DMS153 (cell line): Measurements from ENCODE around the gene SRPK2.
"Not testable (repeated sequence)": the region's sequence is repeated elsewhere in the genome, so short reads cannot be mapped to it uniquely, and the experiment has no call there.

ENCODE experiments used
- DNase-seq: peaks from one replicate; lab custom pipeline; 2025; lab: John Stamatoyannopoulos, UW

Gene SRPK2

GRCh38 chr7:105267244-105267643 lies 121.5 kb downstream of the SRPK2 start:
- no peak for DNase-seq

DNA sequence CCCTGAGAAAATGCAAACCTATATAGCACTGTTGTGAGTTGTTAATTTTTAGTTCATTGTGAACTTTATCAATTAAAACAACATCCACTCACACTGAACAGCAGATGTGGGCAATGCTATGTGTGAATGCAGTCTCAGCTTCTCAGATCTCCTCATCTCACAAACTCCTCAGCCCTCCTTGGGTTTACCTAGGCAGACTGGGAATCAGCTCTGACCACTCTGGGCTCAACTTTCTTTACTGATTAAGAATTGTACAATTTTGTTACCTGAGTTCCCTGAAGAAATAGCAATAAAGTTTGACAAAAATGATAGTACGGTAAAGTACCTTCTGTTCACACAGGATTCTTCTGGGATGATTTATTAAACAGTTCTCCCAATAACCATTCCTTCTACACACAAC lies 124.0 kb downstream of the SRPK2 start:
- DNase-seq, result no peak

GRCh38 chr7:105261689-105262088 lies 127.0 kb downstream of the SRPK2 start:
- DNase-seq, result peak; percentile 69

GRCh38 chr7:105260201-105260871 lies 128.4 kb downstream of the SRPK2 start:
- not testable (repeated sequence) for DNase-seq

GRCh38 chr7:105258919-105259318 lies 129.8 kb downstream of the SRPK2 start:
- not testable (repeated sequence) for DNase-seq

DNA sequence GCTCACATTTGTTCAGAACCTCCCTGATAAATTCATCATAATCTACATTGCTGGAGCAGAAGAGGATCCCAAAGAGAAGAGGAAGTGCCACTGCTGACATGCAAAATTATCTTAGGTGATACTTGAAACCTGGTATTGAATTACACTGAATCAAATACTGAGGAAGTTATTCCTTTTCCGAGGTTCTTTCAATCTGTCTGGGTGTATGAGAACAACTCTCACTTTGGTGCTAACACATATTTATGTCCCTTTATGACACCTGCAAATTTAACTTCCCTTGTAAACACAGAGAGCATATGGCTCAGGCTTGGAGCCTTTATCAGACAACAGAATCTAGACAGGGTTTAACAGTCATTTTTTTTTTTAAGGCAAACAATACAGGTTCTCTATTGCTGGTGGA lies 131.4 kb downstream of the SRPK2 start:
- peak; percentile 7 for DNase-seq

DNA sequence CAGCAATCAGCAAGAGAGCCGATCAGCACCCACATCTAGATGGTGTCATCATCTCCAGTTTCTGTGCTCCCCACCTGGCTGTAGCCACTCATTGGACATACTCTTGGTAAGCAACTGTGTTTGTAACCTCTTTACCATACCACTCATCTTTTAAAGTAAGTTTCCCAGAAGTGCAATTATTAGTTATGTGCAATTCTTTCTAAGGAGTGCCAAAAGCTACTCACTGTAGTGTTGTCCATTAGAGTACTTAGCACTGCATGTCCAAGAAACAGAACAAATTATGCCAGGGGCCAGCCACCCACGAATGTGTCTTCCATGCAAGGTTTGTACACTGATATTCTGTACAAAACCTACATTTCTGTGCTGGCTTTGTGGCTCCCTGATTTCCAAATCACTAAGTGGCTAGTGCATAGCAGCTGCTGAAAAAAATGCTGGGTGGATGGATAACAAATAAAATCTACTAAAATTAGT lies 131.9 kb downstream of the SRPK2 start:
- DNase-seq, result no peak

DNA sequence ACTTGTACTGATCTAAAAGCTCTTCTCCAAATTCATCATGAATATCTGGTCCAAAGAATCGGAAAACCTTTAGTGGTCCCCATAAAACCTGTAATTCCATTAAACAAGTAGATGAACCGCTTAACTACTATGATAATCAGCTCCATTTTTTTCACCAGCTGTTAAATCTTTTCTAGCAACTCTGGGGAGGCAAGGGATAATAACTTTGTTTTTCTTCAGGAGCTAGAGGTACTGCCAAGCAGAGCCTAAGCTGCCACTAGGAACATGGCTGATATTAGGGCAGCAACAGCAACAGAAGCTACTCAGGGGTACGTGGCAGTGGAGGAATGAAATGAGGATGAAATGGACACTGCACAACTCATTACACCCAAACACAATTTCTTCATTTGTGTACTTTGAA lies 138.0 kb downstream of the SRPK2 start:
- DNase-seq, result no peak

- DNase-seq, result no peak
These were observed 138.5 kb downstream of the SRPK2 start for GRCh38 chr7:105250239-105250638.

GRCh38 chr7:105249216-105249615 lies 139.5 kb downstream of the SRPK2 start:
- no peak for DNase-seq

DNA sequence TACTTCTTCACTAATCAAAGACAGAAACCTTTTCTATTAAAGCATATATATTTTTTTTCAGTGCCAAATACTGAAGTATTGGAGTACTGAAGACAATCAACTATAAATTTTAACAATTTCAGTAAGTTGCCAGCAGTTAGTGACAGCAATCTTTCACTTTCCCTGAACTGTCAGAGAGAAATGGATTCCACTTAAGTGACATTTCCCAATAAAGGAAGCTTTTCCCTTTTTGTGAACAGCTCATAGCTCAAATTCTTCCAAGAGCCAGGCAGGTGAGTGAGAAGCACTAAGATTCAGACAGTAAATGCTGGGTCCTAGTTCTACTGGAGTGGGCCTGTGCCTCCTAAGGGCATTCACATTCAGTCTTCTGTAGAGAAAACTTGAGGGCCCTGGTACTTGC lies 142.0 kb downstream of the SRPK2 start:
- no peak for DNase-seq

DNA sequence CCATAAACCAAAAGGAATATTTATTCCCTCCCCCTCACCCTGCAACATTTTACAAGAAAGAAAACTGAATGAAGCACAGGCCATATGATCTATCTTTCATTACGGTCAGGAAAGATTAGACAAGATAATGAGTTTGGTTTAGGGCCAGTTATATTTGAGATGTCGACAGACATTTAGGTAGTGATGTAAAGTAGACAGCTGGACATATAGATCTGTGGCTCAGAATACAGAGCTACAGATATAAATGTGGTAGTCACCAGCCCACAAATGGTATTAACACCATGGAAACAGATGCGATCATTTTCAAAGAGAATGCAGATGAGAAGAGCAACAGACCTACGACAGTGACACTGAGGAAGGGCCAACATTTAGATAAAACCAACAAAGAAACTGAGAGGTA lies 142.5 kb downstream of the SRPK2 start:
- DNase-seq, result no peak

DNA sequence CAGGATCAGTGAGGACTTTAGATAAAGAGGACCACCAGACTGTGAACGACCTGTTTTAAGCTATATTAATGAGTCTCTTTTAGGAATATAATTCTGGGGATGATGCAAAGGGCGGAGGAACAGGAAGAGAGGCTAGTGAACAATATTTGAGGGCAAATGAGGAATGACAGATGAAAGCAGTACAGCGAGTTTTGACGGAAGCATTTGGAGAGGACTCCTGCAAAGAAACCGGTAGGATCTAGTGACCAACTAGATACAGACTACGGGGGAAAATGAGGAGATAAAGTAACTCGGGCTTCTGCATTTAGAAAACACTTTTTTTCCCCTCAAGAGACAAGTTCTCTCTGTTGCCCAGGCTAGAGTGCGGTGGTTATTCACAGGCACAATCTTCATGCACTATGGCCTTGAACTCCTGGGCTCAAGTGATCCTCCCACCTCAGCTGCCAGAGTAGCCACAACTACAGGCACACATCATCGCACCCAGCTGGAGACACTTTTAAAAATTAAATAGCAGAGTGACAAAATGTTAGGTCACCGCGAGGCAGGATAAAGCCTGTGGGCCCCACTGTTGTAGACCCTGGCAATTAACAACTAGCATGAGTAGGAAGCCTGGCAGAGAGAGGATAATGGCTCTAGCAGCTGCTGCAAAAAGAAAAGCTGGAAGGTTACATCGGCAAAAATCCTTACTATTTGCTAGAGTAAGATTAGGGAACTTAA lies 143.2 kb downstream of the SRPK2 start:
- no peak for DNase-seq

GRCh38 chr7:105244594-105244993 lies 144.1 kb downstream of the SRPK2 start:
- DNase-seq, result no peak

- DNase-seq, result no peak
These were observed 147.5 kb downstream of the SRPK2 start for GRCh38 chr7:105241198-105241597.

- no peak for DNase-seq
These were observed 150.4 kb downstream of the SRPK2 start for GRCh38 chr7:105238198-105238765.

DNA sequence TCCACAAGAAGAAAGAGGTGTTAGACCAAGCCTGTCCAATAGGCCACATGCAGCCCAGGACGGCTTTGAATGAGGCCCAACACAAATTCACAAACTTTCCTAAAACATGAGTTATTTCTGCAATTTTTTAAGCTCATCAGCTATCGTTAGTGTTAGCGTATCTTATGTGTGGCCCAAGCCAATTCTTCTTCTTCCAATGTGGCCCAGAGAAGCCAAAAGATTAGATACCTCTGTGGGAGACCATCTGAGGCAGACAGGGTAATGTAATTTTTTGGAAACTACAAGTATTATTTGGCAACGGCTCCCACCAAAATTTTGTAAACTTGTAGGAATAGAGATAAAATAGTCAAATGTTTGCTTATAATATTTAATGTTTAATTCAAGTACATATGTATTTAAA lies 153.8 kb downstream of the SRPK2 start:
- no peak for DNase-seq

GRCh38 chr7:105232829-105233291 lies 155.9 kb downstream of the SRPK2 start:
- DNase-seq, result not testable (repeated sequence)

DNA sequence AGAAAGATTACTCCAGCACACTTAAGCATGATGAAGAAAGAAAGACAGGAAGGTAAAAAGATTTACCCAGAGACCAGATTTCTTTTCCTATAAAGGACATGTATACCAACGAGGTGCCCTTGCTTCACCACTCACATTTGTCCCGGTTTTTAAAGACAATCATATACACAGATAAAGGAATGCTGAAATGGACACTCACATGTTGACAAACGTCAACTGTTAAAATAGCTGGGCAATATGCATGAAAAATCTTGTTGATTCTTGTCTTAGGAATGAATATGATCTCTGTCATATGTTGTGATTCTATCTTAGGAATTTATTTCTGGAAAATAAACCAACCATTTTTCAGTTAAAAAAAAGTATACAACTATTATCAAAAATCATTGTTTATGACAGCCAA lies 158.2 kb downstream of the SRPK2 start:
- no peak for DNase-seq

DNA sequence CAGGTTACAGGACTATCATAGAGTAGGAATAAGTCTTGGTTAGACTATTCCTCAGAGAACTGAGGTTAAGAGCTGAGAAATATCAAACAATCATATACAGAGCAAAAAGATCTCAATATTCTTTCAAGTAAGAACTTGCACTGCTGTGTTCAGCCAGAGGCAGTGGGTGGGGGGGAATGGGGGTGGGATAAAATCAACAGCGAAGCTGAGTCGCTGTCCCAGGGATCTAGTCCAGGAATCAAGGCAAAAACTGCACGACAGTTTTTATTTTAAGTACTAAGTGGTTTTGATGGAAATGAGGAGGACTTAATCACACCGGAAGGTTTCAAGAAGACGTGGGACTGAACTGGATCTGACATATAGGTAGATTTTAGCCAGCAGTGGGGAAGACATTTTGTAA lies 159.1 kb downstream of the SRPK2 start:
- DNase-seq, result no peak

- DNase-seq, result no peak
These were observed 160.2 kb downstream of the SRPK2 start for GRCh38 chr7:105228555-105228954.

- no peak for DNase-seq
These were observed 161.3 kb downstream of the SRPK2 start for GRCh38 chr7:105227391-105227790.
